ENCODE measurements around the gene FHAD1. TPM values are rescaled to one million over a fixed set of nuclear protein-coding genes. Genes with fewer than 3 reads are reported as not detected.

Gene FHAD1
- total and polyA plus RNA-seq, 9 of the 15 experiments (the other 6 are each of a cell fraction or from before 2014, with no cell fraction given): 0.32 to 2.1 (median 1.5) TPM; not detected in 1

- peak; percentile 32; the same call in 1 of the 2 replicates for TF ChIP-seq CREB3 (tag; conservative IDR thresholded peaks at IDR 0.05; ENCODE audit: low read depth)
- TF ChIP-seq ZFP36 (IDR thresholded peaks at IDR 0.05; ENCODE audit: low read depth, low read length, partially characterized antibody): no peak
- TF ChIP-seq PPARD (CRISPR knock-in tag; IDR thresholded peaks at IDR 0.05): no peak
- no peak for TF ChIP-seq ARNT (IDR thresholded peaks at IDR 0.05)
- TF ChIP-seq HNRNPL (IDR thresholded peaks at IDR 0.05; ENCODE audit: low read depth, low read length): no peak
- TF ChIP-seq KHSRP (IDR thresholded peaks at IDR 0.05): no peak
- TF ChIP-seq, protein P1, sequence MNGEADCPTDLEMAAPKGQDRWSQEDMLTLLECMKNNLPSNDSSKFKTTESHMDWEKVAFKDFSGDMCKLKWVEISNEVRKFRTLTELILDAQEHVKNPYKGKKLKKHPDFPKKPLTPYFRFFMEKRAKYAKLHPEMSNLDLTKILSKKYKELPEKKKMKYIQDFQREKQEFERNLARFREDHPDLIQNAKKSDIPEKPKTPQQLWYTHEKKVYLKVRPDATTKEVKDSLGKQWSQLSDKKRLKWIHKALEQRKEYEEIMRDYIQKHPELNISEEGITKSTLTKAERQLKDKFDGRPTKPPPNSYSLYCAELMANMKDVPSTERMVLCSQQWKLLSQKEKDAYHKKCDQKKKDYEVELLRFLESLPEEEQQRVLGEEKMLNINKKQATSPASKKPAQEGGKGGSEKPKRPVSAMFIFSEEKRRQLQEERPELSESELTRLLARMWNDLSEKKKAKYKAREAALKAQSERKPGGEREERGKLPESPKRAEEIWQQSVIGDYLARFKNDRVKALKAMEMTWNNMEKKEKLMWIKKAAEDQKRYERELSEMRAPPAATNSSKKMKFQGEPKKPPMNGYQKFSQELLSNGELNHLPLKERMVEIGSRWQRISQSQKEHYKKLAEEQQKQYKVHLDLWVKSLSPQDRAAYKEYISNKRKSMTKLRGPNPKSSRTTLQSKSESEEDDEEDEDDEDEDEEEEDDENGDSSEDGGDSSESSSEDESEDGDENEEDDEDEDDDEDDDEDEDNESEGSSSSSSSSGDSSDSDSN (IDR thresholded peaks at IDR 0.05; ENCODE audit: borderline replicate concordance in 1 of 2, low read depth in 2 of 2, low read length in 2 of 2): peak in 1 of 2 experiments; percentile 65; a peak in 2 of 4 replicates
- TF ChIP-seq ZKSCAN1 (IDR thresholded peaks at IDR 0.05; ENCODE audit: low read depth, low read length): no peak
- TF ChIP-seq BRD9 (IDR thresholded peaks at IDR 0.05; ENCODE audit: low read depth, partially characterized antibody): no peak
- TF ChIP-seq DDX20 (tag; IDR thresholded peaks at IDR 0.05; ENCODE audit: low read depth): no peak
- peak; percentile 84 for TF ChIP-seq NFE2 (IDR thresholded peaks at IDR 0.05; ENCODE audit: low read depth)
- TF ChIP-seq PURB (CRISPR knock-in tag; IDR thresholded peaks at IDR 0.05; ENCODE audit: low read depth): no peak
- no peak for TF ChIP-seq LARP7 (IDR thresholded peaks at IDR 0.05)
- no peak for TF ChIP-seq CBX1 (IDR thresholded peaks at IDR 0.05; ENCODE audit: low read depth)
- TF ChIP-seq GABPB2 (CRISPR knock-in tag; conservative IDR thresholded peaks at IDR 0.05): no peak
- no peak for TF ChIP-seq FOXJ3 (CRISPR knock-in tag; IDR thresholded peaks at IDR 0.05)
- TF ChIP-seq ATF7 (IDR thresholded peaks at IDR 0.05): peak; percentile 50; the same call in 1 of the 2 replicates
- no peak for TF ChIP-seq RBM17 (IDR thresholded peaks at IDR 0.05; ENCODE audit: borderline replicate concordance, low read depth, low read length)
- TF ChIP-seq TOE1 (IDR thresholded peaks at IDR 0.05; ENCODE audit: borderline replicate concordance): no peak
- TF ChIP-seq TOE1 (CRISPR knock-in tag; IDR thresholded peaks at IDR 0.05; ENCODE audit: borderline replicate concordance, low read depth): no peak
- TF ChIP-seq MLLT1 (IDR thresholded peaks at IDR 0.05): 0 out of 4 replicates have a peak, but pooled peaks of 1 of the 2 experiments have one; percentile 15
- peak; percentile 66; the same call in 1 of the 2 replicates for TF ChIP-seq RNF2 (IDR thresholded peaks at IDR 0.05)
- peak; percentile 65; the same call in 1 of the 2 replicates for TF ChIP-seq ARID1B (IDR thresholded peaks at IDR 0.05)
- TF ChIP-seq BACH1 (tag; IDR thresholded peaks at IDR 0.05): peak; percentile 71
Observed at GRCh38 chr1:15345705-15346345, 98.8 kb downstream of the FHAD1 start (continued).

Data from K562 (cell line).